Measurements from ENCODE around the gene NUP210.

DNA sequence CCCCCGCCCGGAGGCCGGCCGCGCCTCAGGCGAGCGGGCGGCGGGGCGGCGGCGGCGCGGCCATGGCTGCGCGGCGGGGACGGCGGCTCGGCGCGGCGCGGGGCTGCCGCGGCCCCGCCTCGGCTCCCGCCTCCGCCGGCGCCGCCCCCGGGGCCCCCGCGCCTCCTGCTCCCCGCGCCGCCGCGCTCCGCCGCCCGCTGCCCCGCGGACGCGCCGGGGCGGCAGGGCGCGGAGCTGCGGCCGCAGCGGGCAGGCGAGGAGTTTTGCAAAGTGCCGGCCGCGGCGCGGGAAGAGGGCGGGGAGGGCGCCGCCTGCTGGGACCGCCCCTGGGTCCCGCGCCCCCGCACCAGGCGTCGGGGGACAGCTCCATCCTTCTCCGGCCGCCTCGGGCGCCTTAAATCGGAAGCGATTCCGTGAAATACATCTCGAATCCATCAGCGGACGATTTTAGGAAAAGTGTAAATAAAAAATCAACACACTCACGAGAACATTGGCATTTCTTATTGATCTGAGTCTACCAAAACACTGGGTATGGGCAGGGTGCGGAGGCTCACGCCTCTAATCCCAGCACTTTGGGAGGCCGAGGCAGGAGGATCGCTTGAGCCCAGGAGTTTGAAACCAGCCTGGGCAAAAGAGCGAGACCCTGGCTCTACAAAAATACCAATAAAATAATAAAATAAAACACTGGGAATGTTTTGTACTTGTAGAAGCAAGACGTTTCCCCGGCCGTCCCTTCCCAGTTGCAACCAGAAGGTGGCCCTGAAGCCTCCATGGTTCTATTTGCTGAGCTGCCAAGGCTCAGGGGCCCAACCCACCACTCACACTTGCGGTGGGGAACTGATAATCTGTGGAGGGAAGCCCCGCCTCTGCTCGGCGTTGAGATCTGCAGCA, 136.9 kb downstream of the NUP210 start:
- TF ChIP-seq, protein P1, sequence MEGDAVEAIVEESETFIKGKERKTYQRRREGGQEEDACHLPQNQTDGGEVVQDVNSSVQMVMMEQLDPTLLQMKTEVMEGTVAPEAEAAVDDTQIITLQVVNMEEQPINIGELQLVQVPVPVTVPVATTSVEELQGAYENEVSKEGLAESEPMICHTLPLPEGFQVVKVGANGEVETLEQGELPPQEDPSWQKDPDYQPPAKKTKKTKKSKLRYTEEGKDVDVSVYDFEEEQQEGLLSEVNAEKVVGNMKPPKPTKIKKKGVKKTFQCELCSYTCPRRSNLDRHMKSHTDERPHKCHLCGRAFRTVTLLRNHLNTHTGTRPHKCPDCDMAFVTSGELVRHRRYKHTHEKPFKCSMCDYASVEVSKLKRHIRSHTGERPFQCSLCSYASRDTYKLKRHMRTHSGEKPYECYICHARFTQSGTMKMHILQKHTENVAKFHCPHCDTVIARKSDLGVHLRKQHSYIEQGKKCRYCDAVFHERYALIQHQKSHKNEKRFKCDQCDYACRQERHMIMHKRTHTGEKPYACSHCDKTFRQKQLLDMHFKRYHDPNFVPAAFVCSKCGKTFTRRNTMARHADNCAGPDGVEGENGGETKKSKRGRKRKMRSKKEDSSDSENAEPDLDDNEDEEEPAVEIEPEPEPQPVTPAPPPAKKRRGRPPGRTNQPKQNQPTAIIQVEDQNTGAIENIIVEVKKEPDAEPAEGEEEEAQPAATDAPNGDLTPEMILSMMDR (conservative IDR thresholded peaks at IDR 0.05; ENCODE audit: low read depth, low read length): 0 out of 2 replicates have a peak, but pooled peaks have one; percentile 22
- TF ChIP-seq EZH2 (IDR thresholded peaks at IDR 0.05; ENCODE audit: borderline replicate concordance, low read depth, low read length, poor library complexity, severe bottlenecking): peak; percentile 80

Measured in A673 (cell line).